DMS53 treated with DMSO at 0.1 percent for 48 hours (cell line): ENCODE measurements around the gene ZNF226.
"Not testable (repeated sequence)": the region's sequence is repeated elsewhere in the genome, so short reads cannot be mapped to it uniquely, and the experiment has no call there.

Experiments
- DNase-seq: peaks from one replicate; lab custom pipeline; 2025; ENCODE audit not compliant: unreplicated experiment; lab: John Stamatoyannopoulos, UW

The ZNF226 gene

DNA sequence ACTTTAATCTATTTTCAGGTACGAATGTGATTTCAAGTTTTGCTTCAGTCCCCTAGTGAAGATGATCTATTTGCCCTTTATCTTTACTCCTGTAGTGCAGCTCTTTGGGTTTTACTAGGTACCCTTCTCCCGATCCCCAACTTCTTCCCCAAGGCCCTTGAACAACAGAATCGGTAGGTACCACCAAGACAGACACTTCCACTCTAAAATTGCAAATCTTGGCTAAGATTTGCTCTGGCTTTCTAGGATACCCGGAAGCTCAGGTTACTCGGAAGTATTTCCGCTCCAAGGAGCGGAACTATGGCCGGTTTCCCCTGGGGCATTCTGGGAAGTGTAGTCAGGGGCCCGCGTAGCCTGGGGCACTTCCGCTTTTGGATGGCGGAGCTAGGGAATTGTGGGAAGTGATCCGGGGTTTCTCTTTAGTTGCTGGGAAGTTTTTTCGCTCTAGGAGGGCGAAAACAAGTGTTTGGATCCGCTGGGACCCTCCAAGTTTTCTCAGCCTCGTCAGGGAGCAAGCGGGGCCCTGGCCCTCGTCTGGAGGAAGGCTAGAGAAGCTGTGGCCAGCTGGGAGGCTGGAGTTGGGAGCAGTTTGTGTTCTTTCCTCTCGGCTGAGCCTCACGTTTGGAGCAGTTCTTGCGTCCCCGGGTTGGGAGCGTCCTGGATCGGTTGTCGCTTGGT lies 42.4 kb downstream of the ZNF226 start:
- peak; percentile 91 for DNase-seq

DNA sequence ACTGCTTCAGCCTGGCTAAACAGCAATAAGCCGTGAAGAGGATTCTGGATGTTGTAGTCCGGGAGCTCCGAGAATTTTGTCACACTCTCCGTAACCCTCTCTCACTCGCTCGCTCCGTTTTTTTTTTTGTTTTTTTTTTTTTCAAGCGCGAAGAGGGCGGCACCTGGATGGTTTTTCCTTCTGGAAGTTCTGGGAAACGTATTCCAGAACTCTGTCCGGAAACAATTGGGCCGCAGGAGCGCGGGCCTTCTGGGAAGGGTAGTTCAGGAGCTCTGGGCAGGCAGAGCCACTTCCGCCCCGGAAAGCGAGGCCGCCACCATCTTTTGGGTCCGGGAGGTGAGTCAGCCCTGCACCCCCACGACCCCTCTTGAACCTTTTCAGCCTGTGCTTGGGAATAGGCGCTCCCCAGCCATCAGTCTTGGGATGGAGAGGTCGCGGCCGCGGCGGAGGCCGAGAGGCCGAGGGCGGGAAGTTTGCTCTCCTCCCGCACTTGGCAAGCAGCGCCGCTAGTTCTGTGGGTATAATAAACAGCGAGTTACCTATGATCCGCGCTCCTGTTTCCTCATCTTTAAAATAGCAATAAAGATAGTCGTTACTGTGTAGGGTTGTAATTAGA lies 47.5 kb downstream of the ZNF226 start, which contains the start of gene ZNF227:
Gene ZNF227 (plus strand): TSS at position 283 of the 616 bp plus-strand sequence. CDS start 5,261 bp downstream, outside the sequence.
- peak; percentile 89 for DNase-seq

- DNase-seq, result no peak
These were observed 48.0 kb downstream of the ZNF226 start for GRCh38 chr19:44212866-44213346.

GRCh38 chr19:44219926-44220325 lies 55.0 kb downstream of the ZNF226 start:
- not testable (repeated sequence) for DNase-seq

DNA sequence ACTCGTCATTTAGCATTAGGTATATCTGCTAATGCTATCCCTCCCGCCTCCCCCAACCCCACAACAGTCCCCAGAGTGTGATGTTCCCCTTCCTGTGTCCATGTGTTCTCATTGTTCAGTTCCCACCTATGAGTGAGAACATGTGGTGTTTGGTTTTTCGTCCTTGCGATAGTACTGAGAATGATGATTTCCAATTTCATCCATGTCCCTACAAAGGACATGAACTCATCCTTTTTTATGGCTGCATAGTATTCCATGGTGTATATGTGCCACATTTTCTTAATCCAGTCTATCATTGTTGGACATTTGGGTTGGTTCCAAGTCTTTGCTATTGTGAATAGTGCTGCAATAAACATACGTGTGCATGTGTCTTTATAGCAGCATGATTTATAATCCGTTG lies 55.9 kb downstream of the ZNF226 start:
- DNase-seq, result not testable (repeated sequence)

GRCh38 chr19:44221291-44221690 lies 56.4 kb downstream of the ZNF226 start:
- not testable (repeated sequence) for DNase-seq
